ENCODE data around the gene ZFYVE26.

ZFYVE26 gene

DNA sequence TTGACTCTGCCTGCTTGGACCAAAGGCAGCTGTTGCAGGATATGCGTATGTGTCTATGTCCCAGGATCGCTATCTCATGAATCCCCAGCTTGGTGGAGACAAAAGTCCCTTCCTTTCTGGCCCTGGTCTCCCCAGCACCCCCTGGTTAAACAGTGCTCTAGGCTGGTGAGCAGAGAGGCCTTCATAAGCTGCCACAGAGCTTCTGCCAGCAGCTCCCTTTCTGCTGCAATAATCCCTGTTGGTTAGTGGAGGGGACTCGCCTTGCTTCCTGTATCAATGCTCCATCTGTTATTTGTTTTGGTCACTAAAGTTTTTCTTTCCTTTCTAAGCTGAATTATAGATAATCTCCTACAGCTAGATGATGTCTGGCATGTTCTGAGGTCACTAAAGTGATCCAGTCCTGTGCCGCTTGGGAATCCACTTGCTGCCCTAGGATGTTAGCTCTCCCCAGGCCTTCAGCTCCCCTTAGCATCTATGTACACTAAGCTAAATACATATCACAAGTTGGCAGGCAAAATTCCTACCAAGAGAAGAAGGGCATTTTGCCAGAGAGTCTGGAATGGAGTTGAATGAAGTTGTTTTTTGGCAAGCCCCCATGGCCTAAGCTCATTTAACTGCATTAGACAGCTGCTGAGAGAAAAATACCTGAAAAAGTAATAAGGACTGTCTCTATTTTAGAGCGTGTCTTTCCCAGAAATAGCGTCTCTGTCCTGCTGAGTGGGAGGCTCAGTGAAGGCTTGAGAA, 66.9 kb downstream of the ZFYVE26 start:
- TF ChIP-seq GATA2 (IDR thresholded peaks at IDR 0.05; ENCODE audit: low read depth, low read length), result no peak
- TF ChIP-seq GATA3 (IDR thresholded peaks at IDR 0.05; ENCODE audit: low read depth, low read length), result no peak

DNA sequence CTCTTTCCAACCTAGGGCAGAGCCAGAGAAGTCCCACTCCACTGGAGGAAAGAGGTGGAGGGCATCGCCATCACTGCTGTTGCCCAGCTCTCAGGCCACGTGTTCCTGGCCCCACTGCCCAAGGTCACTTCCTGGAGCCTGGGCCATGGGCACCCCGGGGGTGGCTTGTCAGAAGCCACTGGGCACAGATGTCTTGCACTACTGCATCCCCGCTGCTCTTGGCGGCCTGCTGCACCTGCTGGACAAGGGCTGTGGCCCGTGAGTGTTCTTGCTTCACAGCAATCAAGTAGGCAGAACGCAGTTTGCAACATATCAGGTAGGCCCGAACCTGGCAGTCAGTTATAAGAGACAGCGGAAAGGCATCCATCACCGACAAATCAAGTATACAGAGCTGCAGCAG, 68.1 kb downstream of the ZFYVE26 start:
- TF ChIP-seq GATA2 (IDR thresholded peaks at IDR 0.05; ENCODE audit: low read depth, low read length) (no peak), GATA3 (IDR thresholded peaks at IDR 0.05; ENCODE audit: low read depth, low read length) (no peak)

DNA sequence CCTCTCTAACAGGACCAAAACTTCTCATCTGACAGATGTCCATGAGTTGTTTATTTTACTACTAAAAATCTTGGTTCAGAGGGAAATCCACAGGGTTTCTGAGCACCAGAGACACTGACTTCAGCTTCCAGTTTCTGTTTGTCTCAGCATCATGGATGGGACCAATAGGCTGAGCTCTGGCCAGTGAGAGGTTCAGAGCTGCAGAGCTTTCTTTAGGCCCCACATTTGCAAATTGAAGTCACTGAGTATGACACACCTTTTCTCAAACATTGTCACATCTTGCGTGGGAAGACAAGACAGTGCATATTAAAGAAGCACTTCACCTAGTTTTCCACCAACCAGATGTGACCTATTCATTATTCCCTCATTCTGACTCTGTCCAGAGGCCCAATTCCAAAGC, 69.5 kb downstream of the ZFYVE26 start:
- TF ChIP-seq GATA3 (IDR thresholded peaks at IDR 0.05; ENCODE audit: low read depth, low read length) (no peak), GATA2 (IDR thresholded peaks at IDR 0.05; ENCODE audit: low read depth, low read length) (no peak)

DNA sequence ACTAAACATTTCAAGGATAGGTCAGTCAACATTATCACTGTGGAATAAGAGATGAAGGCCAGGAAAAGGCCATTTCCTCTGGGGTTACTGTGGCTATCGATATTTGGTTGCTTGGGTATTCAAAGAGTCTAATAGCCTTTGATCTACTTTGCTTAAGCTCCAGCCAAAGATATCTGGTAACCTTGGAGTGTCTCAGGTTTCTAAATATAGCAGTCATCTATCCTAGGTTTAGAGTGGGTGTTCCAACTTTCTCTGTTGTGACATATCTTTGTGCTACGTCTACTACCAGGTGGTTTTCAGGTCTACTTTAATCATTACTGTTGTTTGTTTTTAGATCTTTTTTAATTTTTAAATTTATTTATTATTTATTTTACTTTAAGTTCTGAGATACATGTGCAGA, 72.3 kb downstream of the ZFYVE26 start:
- TF ChIP-seq GATA2 (IDR thresholded peaks at IDR 0.05; ENCODE audit: low read depth, low read length) (no peak), GATA3 (IDR thresholded peaks at IDR 0.05; ENCODE audit: low read depth, low read length) (no peak)

DNA sequence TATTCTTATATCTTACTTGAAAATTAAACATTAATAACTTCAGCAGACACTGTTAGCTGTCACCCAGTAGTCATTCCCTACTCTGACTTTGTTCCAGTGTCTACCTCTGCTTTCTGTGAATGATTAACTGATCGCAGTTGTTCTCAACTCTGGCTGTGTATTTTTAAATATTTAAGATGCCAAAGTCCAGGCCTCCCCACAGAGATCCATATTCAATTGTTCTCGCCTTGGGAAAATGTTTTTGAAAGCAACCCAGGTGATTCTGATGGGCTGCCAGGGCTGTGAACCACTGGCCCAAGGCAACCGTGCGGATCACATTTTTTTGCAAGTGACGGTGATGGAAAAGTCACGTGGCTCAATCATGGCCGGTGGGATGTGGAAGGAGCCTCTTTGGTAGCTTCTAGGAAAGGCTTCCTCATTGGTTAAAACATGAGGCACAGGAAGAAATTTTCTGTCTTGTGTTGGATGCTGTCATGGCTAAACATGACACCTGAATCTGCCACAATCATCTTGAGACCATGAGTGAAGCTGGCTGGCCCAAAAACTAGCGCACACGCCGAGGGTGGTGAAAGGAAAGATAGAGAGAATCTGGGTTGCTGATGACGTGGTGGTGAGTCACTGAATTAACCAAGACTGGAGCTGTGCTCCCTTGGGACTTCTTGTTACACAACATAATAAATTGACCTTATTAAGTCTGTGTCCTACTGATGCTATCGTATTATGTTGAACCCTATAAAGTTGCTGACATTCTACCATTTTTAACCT, 77.5 kb downstream of the ZFYVE26 start:
- TF ChIP-seq GATA2 (IDR thresholded peaks at IDR 0.05; ENCODE audit: low read depth, low read length), result no peak
- no peak for TF ChIP-seq GATA3 (IDR thresholded peaks at IDR 0.05; ENCODE audit: low read depth, low read length)

DNA sequence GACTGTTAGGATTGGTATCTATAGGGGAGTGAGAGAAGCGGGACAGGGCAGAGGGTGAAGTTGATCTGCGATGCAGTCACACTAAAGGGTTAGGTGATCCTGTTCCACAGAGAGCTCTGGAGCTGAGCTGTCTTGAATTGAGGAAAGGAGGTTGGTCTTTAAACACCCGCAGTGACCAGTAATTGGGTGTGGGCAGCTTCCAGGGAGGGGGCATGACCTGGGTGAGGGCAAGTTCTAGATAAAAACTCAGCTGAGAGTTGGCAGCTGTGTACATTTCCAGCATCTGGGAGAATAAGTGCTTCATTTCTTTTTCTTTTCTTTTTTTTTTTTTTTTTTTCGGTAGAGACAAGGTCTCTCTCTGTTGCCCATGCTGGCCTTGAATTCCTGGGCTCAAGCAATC, 79.6 kb downstream of the ZFYVE26 start:
- TF ChIP-seq GATA3 (IDR thresholded peaks at IDR 0.05; ENCODE audit: low read depth, low read length), result no peak
- TF ChIP-seq GATA2 (IDR thresholded peaks at IDR 0.05; ENCODE audit: low read depth, low read length), result no peak

DNA sequence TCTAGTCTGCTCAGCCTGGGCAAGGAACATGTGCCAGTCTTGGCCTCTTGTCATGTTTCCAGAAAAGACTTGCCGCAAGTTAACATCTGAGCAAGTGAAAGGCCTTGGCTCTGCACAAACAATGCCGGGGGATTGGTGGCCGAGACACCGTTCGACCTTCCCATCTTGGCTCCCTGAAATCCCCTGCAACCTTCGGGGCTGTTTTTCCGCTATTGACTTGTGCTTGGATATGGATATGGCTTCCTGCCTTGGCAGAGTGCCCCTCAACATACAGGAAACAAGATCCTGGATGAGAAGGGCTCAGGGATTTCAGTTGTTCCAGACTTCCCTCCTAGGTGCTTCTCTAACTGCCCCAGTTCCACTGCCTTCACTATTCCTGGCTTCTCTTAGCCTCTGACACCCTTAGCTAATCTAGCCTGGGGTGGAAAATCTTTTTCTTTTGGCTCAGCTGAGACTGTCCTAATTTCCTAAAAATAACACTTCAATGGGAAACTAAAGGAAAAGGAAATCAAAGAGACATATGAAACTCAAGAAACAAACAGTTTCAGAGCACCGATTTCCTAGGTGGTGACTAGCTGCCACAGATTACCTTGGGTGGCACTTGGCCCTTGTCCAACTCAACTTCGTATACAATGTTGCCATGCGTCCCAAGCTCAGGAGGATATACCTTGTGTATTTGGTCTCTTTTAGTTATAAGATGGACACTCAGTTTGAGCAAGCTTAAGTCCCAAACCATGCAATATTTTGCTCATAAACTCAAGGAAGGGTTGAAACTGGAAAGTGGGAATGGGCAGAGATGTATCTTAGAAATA, 80.8 kb downstream of the ZFYVE26 start:
- no peak for TF ChIP-seq GATA2 (IDR thresholded peaks at IDR 0.05; ENCODE audit: low read depth, low read length)
- TF ChIP-seq GATA3 (IDR thresholded peaks at IDR 0.05; ENCODE audit: low read depth, low read length), result no peak

DNA sequence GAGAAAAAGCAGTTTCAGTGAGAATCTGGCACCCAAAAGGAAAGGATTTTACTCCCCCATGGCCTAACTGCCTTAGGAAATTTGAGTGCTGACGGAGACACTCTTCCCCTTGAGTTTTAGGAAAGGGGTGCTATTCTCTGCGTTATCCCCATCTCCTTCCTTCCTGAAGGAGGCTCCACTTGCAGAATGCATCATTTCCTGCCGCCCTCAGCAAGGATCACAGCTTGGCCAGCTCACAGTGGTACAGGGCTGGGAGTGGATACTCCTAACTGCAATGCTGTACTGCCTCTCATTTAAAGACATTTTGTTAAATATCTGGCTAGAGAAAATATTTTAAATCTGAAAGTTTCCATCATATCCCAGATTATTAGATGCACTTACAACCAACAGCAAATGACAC, 81.7 kb downstream of the ZFYVE26 start:
- no peak for TF ChIP-seq GATA2 (IDR thresholded peaks at IDR 0.05; ENCODE audit: low read depth, low read length)
- TF ChIP-seq GATA3 (IDR thresholded peaks at IDR 0.05; ENCODE audit: low read depth, low read length), result no peak

DNA sequence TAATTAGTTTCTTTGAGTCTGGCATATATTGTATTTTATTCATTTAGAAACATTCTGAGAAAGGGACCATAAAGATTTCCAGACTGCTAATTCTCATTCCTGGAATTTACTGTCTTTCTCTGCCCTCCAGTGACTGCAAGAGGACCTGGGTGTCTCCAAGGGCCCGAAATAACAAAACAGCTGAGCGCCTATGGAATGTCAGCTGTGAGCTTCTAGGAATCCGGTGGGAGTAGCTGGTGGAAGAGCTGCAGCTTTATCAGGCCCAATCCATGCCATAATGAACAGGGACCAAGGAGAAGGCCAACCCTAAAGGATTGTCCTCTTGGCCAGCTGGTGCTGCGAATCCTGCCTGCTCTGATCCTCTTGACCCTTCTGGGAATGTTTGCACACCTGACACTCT, 82.8 kb downstream of the ZFYVE26 start:
- TF ChIP-seq GATA3 (IDR thresholded peaks at IDR 0.05; ENCODE audit: low read depth, low read length) (no peak), GATA2 (IDR thresholded peaks at IDR 0.05; ENCODE audit: low read depth, low read length) (no peak)

DNA sequence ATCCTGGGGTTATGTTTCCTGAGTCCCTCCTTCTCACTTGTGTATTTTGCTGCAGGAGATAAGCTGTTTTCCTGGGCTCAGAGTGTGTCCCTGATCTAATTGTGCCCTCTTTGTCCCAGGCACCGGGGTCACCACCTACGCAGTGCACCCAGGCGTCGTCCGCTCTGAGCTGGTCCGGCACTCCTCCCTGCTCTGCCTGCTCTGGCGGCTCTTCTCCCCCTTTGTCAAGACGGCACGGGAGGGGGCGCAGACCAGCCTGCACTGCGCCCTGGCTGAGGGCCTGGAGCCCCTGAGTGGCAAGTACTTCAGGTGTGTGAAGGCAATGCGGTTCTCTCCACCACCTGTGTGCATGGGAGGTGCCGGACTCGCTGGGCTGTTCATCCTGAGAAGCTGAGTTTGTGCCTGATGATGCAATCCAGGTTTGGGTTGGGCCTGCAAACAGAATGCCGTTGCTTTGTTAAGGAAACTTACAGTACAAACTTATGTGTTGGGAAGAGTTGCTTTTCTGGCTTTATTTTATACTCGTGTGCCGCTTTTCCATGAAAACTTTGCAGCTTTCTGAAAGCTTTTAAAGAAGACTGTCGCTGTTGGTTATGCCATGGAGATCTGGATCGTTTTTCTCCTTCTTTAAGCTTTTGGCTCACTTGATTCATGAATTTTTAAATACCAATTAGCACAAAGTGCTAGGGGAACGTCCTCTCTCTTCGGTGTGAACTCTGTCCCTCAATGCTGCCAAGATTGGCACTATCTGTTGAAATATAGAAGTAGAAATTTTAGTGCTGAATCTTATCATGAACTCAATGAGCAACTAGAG, 87.1 kb downstream of the ZFYVE26 start:
- no peak for TF ChIP-seq GATA3 (IDR thresholded peaks at IDR 0.05; ENCODE audit: low read depth, low read length)
- no peak for TF ChIP-seq GATA2 (IDR thresholded peaks at IDR 0.05; ENCODE audit: low read depth, low read length)

DNA sequence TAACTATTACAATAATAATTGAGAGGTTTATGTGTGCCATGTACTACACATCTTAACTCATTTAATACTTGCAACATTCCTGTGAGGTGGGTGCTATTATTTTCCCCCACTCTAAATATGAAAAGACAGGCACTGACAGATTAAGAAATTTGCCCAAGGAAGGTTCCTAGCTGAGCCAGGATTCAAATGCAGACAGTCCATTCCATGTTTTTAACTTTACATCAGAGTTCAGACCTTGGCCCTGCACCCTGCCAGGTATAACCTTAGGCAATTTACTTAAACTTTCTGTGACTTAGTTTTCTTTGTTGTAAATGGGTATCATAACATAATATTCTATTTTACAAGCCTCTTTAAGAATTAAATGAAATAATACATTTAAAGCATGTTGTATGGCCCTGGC, 88.1 kb downstream of the ZFYVE26 start:
- TF ChIP-seq GATA3 (IDR thresholded peaks at IDR 0.05; ENCODE audit: low read depth, low read length) (no peak), GATA2 (IDR thresholded peaks at IDR 0.05; ENCODE audit: low read depth, low read length) (no peak)

DNA sequence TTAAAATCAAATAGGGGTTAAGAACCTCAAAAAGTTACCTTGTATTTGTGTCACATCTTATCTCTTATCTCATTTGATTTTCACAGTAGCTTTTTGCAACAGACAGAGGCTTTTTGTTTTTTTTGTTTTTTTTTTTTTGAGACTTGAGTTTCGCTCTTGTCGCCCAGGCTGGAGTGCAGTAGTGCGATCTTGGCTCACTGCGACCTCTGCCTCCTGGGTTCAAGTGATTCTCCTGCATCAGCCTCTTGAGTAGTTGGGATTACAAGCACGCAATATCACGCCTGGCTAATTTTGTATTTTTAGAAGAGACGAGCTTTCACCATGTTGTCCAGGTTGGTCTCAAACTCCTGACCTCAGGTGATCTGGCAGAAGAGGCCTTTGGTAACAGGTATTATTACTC, 89.0 kb downstream of the ZFYVE26 start:
- TF ChIP-seq GATA2 (IDR thresholded peaks at IDR 0.05; ENCODE audit: low read depth, low read length), result no peak
- TF ChIP-seq GATA3 (IDR thresholded peaks at IDR 0.05; ENCODE audit: low read depth, low read length), result no peak

DNA sequence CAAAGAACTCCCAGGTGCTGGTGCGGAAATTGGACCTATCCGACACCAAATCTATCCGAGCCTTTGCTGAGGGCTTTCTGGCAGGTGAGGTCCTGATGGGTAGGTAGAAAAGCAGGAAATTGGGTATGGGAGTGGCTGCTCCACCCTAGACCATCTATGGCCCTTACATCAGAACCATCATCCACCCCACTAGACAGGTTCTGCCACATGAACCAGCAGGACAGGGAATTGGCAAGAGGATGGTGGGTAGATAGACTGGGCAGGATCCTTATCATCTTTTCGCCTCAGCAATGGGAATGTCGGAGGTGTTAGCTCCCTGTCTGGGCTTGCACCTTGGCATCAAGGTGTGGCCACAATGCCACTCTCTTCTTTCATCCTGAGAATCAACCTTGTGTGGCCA, 91.2 kb downstream of the ZFYVE26 start:
- no peak for TF ChIP-seq GATA2 (IDR thresholded peaks at IDR 0.05; ENCODE audit: low read depth, low read length)

DNA sequence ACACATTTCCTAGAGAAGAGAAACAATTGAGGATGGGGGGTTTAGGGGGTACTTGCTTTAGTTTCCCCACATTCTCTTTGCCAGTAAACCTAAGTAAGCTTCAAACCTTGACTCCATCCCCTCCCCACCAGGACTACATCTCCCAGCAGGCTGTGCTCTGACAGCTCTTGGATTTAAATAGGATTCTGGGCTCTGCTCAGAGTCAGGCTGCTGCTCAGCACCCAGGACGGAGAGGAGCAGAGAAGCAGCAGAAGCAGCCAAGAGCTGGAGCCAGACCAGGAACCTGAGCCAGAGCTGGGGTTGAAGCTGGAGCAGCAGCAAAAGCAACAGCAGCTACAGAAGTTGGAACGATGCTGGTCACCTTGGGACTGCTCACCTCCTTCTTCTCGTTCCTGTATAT, 94.1 kb downstream of the ZFYVE26 start:
- TF ChIP-seq GATA3 (IDR thresholded peaks at IDR 0.05; ENCODE audit: low read depth, low read length), result no peak

Data from SH-SY5Y (cell line).